22Rv1 (cell line): ENCODE measurements around the gene C1orf21.

Experiments
- ZFX ChIP-seq: fragments of 450-650 bp; IDR thresholded peaks from 2 replicates; pipeline ENCODE4 v1.6.1; 2017; ENCODE audit warnings: antibody characterized with exemption, borderline replicate concordance
- TF ChIP-seq, protein P1 (sequence below): fragments of 450-650 bp; IDR thresholded peaks from 2 replicates; pipeline ENCODE4 v1.5.1; 2017; ENCODE audit warnings: mild to moderate bottlenecking

DNA sequence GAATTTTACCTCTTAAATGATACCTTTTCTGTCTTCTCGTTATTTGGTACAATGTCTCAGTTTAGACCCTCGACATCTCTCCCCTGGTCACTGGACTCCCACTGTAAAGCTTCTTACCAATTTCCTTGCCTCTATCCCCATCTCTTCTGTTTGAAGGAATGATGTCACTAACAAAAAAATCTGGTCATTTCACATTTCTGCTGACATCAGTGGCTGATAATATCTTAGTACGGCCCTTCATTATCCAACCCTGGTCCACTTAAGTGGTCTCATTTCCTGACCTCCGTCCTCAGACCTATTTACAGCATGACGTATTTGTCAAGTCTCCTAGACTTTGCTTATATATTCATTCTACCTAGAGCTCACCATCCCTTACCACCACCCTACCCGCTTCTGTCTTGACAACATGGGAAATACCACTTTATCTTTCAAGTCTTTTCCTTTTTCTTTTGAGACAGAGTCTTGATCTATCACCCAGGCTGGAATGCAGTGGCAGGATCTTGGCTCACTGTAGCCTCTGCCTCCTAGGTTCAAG lies 60.9 kb downstream of the C1orf21 start:
- TF ChIP-seq, protein P1, sequence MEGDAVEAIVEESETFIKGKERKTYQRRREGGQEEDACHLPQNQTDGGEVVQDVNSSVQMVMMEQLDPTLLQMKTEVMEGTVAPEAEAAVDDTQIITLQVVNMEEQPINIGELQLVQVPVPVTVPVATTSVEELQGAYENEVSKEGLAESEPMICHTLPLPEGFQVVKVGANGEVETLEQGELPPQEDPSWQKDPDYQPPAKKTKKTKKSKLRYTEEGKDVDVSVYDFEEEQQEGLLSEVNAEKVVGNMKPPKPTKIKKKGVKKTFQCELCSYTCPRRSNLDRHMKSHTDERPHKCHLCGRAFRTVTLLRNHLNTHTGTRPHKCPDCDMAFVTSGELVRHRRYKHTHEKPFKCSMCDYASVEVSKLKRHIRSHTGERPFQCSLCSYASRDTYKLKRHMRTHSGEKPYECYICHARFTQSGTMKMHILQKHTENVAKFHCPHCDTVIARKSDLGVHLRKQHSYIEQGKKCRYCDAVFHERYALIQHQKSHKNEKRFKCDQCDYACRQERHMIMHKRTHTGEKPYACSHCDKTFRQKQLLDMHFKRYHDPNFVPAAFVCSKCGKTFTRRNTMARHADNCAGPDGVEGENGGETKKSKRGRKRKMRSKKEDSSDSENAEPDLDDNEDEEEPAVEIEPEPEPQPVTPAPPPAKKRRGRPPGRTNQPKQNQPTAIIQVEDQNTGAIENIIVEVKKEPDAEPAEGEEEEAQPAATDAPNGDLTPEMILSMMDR, result no peak
- no peak for TF ChIP-seq ZFX
